Left lung (tissue), 10 donors: ENCODE results near the gene SOCS7. TPM values are rescaled to one million over a fixed set of nuclear protein-coding genes. Genes with fewer than 3 reads are reported as not detected.

Source experiments
- ATAC-seq: fragments of 200-7000 bp; cut with Tn5 transposase; one replicate; pipeline ENCODE4 v1.9.1; 2020; ENCODE audit warnings: moderate library complexity
- DNase-seq, 4 donors: peaks; one replicate each; pipeline ENCODE4 v3.0.0-alpha.2; 2013 to 2020
- H3K27ac ChIP-seq, 2 donors: fragments of 200-600 bp; sonication (generic) in 1 of 2; one replicate each; pipeline versions ENCODE4 v1.5.0 to v1.8.0; 2020 to 2021
- H3K27me3 ChIP-seq, 2 donors: fragments of 200-600 bp; sonication (generic) in 1 of 2; one replicate each; pipeline versions ENCODE4 v1.5.0 to v1.8.0; 2020 to 2021
- H3K36me3 ChIP-seq, 2 donors: fragments of 200-600 bp; sonication (generic) in 1 of 2; one replicate each; pipeline versions ENCODE4 v1.5.0 to v1.8.0; 2020 to 2021
- H3K4me1 ChIP-seq, 2 donors: fragments of 200-600 bp; one replicate each; pipeline ENCODE4 v1.8.0; 2021
- H3K4me3 ChIP-seq, 2 donors: fragments of 200-600 bp; sonication (generic) in 1 of 2; one replicate each; pipeline versions ENCODE4 v1.5.0 to v1.8.0; 2020 to 2021; ENCODE audit warnings: mild to moderate bottlenecking in 1 of 2
- H3K9me3 ChIP-seq, 2 donors: fragments of 200-600 bp; sonication (generic) in 1 of 2; one replicate each; pipeline versions ENCODE4 v1.5.0 to v1.8.0; 2020 to 2021
- CTCF ChIP-seq, 2 donors: fragments of 200-600 bp; sonication (generic) in 1 of 2; IDR thresholded peaks; one replicate each; pipeline versions ENCODE4 v1.5.0 to v1.8.0; 2021; ENCODE audit warnings: antibody characterized with exemption in 2 of 2
- intact Hi-C, 2 donors: fragments of 100-400 bp; cut with DNase I; formaldehyde crosslinking; loops; one replicate each; pipeline versions ENCODE4 v1.11.2 to v1.14.2; 2022
- polyA plus RNA-seq, 6 donors: library from polyadenylated mRNA; unstranded; fragments of 120-200 nt; gene quantifications; one replicate each; pipeline ENCODE4 v1.2.1, GENCODE V29; 2013; ENCODE audit not compliant: insufficient read length in 6 of 6
- total RNA-seq, 2 donors: library from RNA; stranded (reverse); fragmentation: NEBNext Ultra II Directional; extraction: Animal tissue kit (Norgen Biotek cat#: 25700); gene quantifications; one replicate each; pipeline ENCODE4 v1.2.1, GENCODE V29; 2021
- donor health status: DM: no; HTN: yes; CAD: no.
- donor health status: DM: no; HTN: no; CAD: no.

The SOCS7 gene
- total and polyA plus RNA-seq, 8 donors = 14.1 to 22.6 (median 19.5) TPM

- Histone ChIP-seq H3K27me3 (no peaks in the 10 kb centered on the region), H3K4me1 (peaks cover 0 to 5% of the 10 kb centered on the region in 2 donors), H3K9me3 (no peaks in the 10 kb centered on the region), H3K4me3 (no peak overlapping the region), H3K36me3 (peaks cover 0 to 69% of the 10 kb centered on the region in 2 donors), H3K27ac (no peak overlapping the region)
- ATAC-seq (no peak), DNase-seq (no peak)
- no peak for TF ChIP-seq CTCF (IDR thresholded peaks at IDR 0.05)
- intact Hi-C loops = no loop called here
Measured at GRCh38 chr17:38364741-38365140, 13.1 kb downstream of the SOCS7 start.

DNA sequence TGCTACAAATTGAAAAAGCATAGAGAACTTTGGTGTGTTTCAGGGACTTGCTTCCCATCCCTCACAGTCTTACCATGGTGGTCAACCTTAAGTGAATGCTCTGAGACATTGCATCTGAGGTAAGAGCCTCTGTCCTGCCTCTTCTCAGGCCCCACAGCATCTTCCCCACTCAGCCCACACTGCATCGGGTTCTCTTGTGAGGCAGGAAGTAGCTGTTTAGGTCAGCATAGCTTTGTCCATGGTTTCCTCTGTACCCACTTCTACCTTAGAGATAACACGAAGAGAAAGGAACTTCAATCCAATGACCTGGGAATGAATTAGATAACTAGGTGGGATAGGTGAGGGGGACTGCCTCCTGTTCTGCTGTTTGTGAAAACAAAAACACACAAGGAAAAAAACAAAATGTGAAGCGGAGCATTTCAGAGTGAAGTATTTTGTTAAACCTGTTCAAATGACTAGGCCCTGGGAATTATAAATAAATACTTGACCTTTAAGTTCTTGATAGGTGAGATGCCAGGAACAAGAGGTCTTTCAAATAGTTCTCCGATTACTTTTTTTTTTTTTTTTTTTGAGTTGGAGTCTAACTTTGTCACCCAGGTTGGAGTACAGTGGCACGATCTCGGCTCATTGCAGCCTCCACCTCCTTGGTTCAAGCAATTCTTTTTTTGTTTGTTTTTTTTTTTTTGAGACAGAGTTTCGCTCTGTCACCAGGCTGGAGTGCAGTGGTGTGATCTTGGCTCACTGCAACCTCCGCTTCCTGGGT, 17.7 kb downstream of the SOCS7 start:
- H3K27ac ChIP-seq = peak overlapping the region in 1 of 2 donors; percentile 48
- ATAC-seq (peak; percentile 81), DNase-seq (no peak)
- H3K4me3 ChIP-seq = no peak overlapping the region
- H3K4me1 ChIP-seq = no peaks in the 10 kb centered on the region
- no peaks in the 10 kb centered on the region for H3K9me3 ChIP-seq
- H3K36me3 ChIP-seq = peaks cover 0 to 90% of the 10 kb centered on the region in 2 donors
- no peak for TF ChIP-seq CTCF (IDR thresholded peaks at IDR 0.05)
- intact Hi-C loops = no loop called here
- no peaks in the 10 kb centered on the region for H3K27me3 ChIP-seq

- Histone ChIP-seq H3K27ac (no peak overlapping the region), H3K4me3 (no peak overlapping the region), H3K36me3 (peaks cover 0 to 52% of the 10 kb centered on the region in 2 donors), H3K4me1 (no peaks in the 10 kb centered on the region), H3K9me3 (no peaks in the 10 kb centered on the region), H3K27me3 (no peaks in the 10 kb centered on the region)
- intact Hi-C loops = no loop called here
- no peak for TF ChIP-seq CTCF (IDR thresholded peaks at IDR 0.05)
- ATAC-seq (no peak), DNase-seq (no peak)
Measured at GRCh38 chr17:38379448-38379847, 27.8 kb downstream of the SOCS7 start.

GRCh38 chr17:38395090-38395489, 43.4 kb downstream of the SOCS7 start:
- no peaks in the 10 kb centered on the region for H3K4me1 ChIP-seq
- H3K4me3 ChIP-seq = no peak overlapping the region
- H3K27ac ChIP-seq = no peak overlapping the region
- no peaks in the 10 kb centered on the region for H3K27me3 ChIP-seq
- intact Hi-C loops = no loop called here
- no peaks in the 10 kb centered on the region for H3K9me3 ChIP-seq
- TF ChIP-seq CTCF (IDR thresholded peaks at IDR 0.05) = no peak
- ATAC-seq (no peak), DNase-seq (no peak)
- peaks cover 0 to 40% of the 10 kb centered on the region in 2 donors for H3K36me3 ChIP-seq

GRCh38 chr17:38397227-38397626, 45.6 kb downstream of the SOCS7 start:
- H3K27me3 ChIP-seq = no peaks in the 10 kb centered on the region
- no peak overlapping the region for H3K4me3 ChIP-seq
- H3K9me3 ChIP-seq = no peaks in the 10 kb centered on the region
- TF ChIP-seq CTCF (IDR thresholded peaks at IDR 0.05) = no peak
- no peak for DNase-seq
- no peak overlapping the region for H3K27ac ChIP-seq
- intact Hi-C loops = no loop called here
- no peaks in the 10 kb centered on the region for H3K4me1 ChIP-seq
- peaks cover 0 to 61% of the 10 kb centered on the region in 2 donors for H3K36me3 ChIP-seq
- peak; percentile 32 for ATAC-seq
